Common myeloid progenitor, CD34-positive (primary cell): Measurements from ENCODE around the gene QRFP.

Source experiments
- CTCF ChIA-PET: fragments of 350-600 bp; sonication (Branson Sonifier 250); formaldehyde crosslinking; loops from one replicate; lab custom pipeline; 2021; ENCODE audit warnings: antibody characterized with exemption; lab: Charles Lee
- POLR2A ChIA-PET: fragments of 350-600 bp; sonication (Branson Sonifier 250); formaldehyde crosslinking; loops from one replicate; lab custom pipeline; 2021; ENCODE audit warnings: antibody characterized with exemption; lab: Charles Lee
- DNase-seq, 3 donors: peaks; one replicate each; pipeline versions ENCODE4 v3.0.0 to v3.0.0-alpha.2; 2013
- H3K27ac ChIP-seq, 2 experiments: 1 replicate in 1 of 2; 2 replicates in 1 of 2; pipeline ENCODE4 v1.7.0; 2013; ENCODE audit warnings: inconsistent platforms in 2 of 2, low read length in 2 of 2, mild to moderate bottlenecking in 2 of 2, low read depth in 1 of 2, moderate library complexity in 1 of 2; ENCODE audit not compliant: severe bottlenecking in 2 of 2, insufficient read depth in 1 of 2, poor library complexity in 1 of 2
- H3K27me3 ChIP-seq, 5 experiments: replicated peaks in 2 of 5; 1 replicate in 3 of 5; 2 replicates in 2 of 5; pipeline versions ENCODE4 v1.6.1 to v1.7.0; 2013; ENCODE audit warnings: low read length in 4 of 5, mild to moderate bottlenecking in 2 of 5, moderate library complexity in 2 of 5, inconsistent platforms in 1 of 5; ENCODE audit not compliant: insufficient read depth in 5 of 5, control insufficient read depth in 4 of 5
- H3K36me3 ChIP-seq, 4 experiments: 1 replicate in 2 of 4; 2 replicates in 2 of 4; pipeline versions ENCODE4 v1.6.1 to v1.7.0; 2013; ENCODE audit warnings: low read length in 3 of 4, control low read depth in 1 of 4, mild to moderate bottlenecking in 1 of 4; ENCODE audit not compliant: control insufficient read depth in 4 of 4, insufficient read depth in 4 of 4
- H3K4me1 ChIP-seq, 4 experiments: 1 replicate in 3 of 4; 2 replicates in 1 of 4; pipeline versions ENCODE4 v1.6.1 to v1.7.1; 2013; ENCODE audit warnings: low read length in 3 of 4, mild to moderate bottlenecking in 3 of 4, control low read depth in 1 of 4, inconsistent platforms in 1 of 4, moderate library complexity in 1 of 4; ENCODE audit not compliant: control insufficient read depth in 4 of 4, insufficient read depth in 4 of 4; ENCODE audit errors: control extremely low read depth in 1 of 4
- H3K4me3 ChIP-seq, 7 experiments: 1 replicate in 4 of 7; 2 replicates in 3 of 7; pipeline versions ENCODE4 v1.5.1 to v1.7.0; 2013; ENCODE audit warnings: mild to moderate bottlenecking in 7 of 7, low read length in 6 of 7, moderate library complexity in 6 of 7, inconsistent platforms in 2 of 7, low read depth in 2 of 7, control low read depth in 1 of 7; ENCODE audit not compliant: insufficient read depth in 4 of 7, control insufficient read depth in 1 of 7; ENCODE audit errors: extremely low read depth in 1 of 7
- H3K9me3 ChIP-seq, 5 experiments: 1 replicate in 4 of 5; 2 replicates in 1 of 5; pipeline versions ENCODE4 v1.6.1 to v1.7.1; 2013; ENCODE audit warnings: low read length in 4 of 5, mild to moderate bottlenecking in 2 of 5, inconsistent platforms in 1 of 5, low read depth in 1 of 5, moderate library complexity in 1 of 5; ENCODE audit not compliant: control insufficient read depth in 4 of 5, insufficient read depth in 2 of 5; ENCODE audit errors: control extremely low read depth in 1 of 5
- WGBS: methylation state at CpG from one replicate; pipeline ENCODE4 v1.1.5; 2013; ENCODE audit not compliant: insufficient coverage; 5-methylcytosine and 5-hydroxymethylcytosine counted together

The QRFP gene

DNA sequence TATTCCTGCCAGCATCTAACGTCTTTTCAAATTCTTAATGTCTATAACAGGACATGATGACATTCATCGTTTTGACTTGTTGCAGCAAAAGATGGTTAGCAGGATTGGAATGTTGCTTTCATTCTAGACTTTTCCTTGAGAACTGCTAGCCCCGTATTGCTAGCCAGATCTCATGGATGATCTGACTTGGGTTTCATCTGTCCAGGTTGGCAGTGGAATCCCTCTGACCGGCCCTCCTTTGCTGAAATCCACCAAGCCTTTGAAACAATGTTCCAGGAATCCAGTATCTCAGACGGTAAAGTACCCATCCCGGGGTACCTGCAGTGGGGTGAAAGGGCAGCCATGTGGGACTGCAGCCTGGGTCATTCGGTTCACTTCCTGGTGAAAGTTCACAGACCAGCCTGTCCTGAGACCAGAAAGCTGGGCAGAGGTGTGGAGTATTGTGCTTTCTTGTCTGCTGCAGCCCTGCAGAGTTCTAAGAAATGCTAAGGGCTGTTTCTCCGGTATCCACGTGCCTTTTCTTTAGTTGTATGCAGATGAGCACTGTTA lies 16.7 kb downstream of the QRFP start:
- Histone ChIP-seq H3K4me3 (no peak overlapping the region), H3K27ac (no peak overlapping the region), H3K27me3 (no peaks in the 10 kb centered on the region), H3K36me3 (peaks cover 18 to 71% (median 55%) of the 10 kb centered on the region in 4 experiments), H3K9me3 (no peaks in the 10 kb centered on the region), H3K4me1 (no peaks in the 10 kb centered on the region)
- WGBS: 100% methylated on average over 5 of the region's 9 CpGs
- DNase-seq: no peak
- CTCF ChIA-PET: interaction anchor here (1.4 kb wide), 1 partner anchor 10 kb away, joined by 5 read pairs; no protein-coding TSS in a partner anchor
- POLR2A ChIA-PET: no interaction called here

- 100% methylated on average over 6 of the region's 6 CpGs for WGBS
- Histone ChIP-seq H3K4me1 (no peaks in the 10 kb centered on the region), H3K27me3 (no peaks in the 10 kb centered on the region), H3K9me3 (no peaks in the 10 kb centered on the region), H3K4me3 (no peak overlapping the region), H3K27ac (no peak overlapping the region), H3K36me3 (peaks cover 24 to 71% (median 52%) of the 10 kb centered on the region in 4 experiments)
- POLR2A ChIA-PET: interaction anchor here (0.6 kb wide), 1 partner anchor 182 kb away, joined by 4 read pairs; no protein-coding TSS in a partner anchor
- no peak for DNase-seq
- CTCF ChIA-PET: interaction anchor here (1.1 to 1.2 kb wide), 2 partner anchors 9 to 120 kb away, joined by 3 to 4 read pairs; no protein-coding TSS in a partner anchor
Observed at GRCh38 chr9:130878295-130878694, 18.3 kb downstream of the QRFP start.

GRCh38 chr9:130877300-130877699 lies 19.3 kb downstream of the QRFP start:
- ChIA-PET POLR2A (interaction anchor here (0.6 to 0.7 kb wide), 2 partner anchors 92 to 172 kb away, joined by 4 read pairs; no protein-coding TSS in a partner anchor), CTCF (interaction anchor here (0.6 to 1.0 kb wide), 3 partner anchors 16 to 135 kb away, joined by 3 to 4 read pairs (median 3); no protein-coding TSS in a partner anchor)
- Histone ChIP-seq H3K4me3 (no peak overlapping the region), H3K36me3 (peaks cover 27 to 76% (median 58%) of the 10 kb centered on the region in 4 experiments), H3K27ac (no peak overlapping the region), H3K9me3 (no peaks in the 10 kb centered on the region), H3K4me1 (no peaks in the 10 kb centered on the region), H3K27me3 (no peaks in the 10 kb centered on the region)
- WGBS: 100% methylated on average over 4 of the region's 6 CpGs
- no peak for DNase-seq

GRCh38 chr9:130874783-130875182 lies 21.8 kb downstream of the QRFP start:
- no peak overlapping the region for H3K4me3 ChIP-seq
- WGBS: 100% methylated on average over 4 of the region's 5 CpGs
- H3K4me1 ChIP-seq: no peaks in the 10 kb centered on the region
- H3K27ac ChIP-seq: no peak overlapping the region
- peaks cover 18 to 72% (median 50%) of the 10 kb centered on the region in 4 experiments for H3K36me3 ChIP-seq
- no peaks in the 10 kb centered on the region for H3K9me3 ChIP-seq
- POLR2A ChIA-PET: no interaction called here
- no peak for DNase-seq
- CTCF ChIA-PET: interaction anchor here (0.9 kb wide), 1 partner anchor 8 kb away, joined by 3 read pairs; no protein-coding TSS in a partner anchor
- no peaks in the 10 kb centered on the region for H3K27me3 ChIP-seq

DNA sequence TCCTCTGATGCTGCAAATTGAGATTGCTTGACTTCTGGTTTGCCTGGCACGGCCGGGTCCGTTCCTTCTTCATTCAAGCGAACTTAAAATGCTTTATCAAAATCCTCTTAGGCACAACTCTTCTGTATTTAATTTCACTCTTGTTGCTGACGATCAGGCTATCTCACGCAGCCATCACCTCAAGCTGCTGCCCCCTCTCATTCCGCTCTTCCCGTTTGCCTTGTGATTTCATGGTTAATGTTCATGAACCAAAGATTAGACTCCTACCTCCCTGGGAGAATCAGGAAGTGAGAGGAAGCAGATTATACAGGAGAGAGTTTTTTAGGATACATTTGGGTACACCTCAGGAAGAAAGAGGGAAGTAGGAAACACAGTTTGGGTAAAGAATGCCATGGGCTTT lies 22.6 kb downstream of the QRFP start:
- no peaks in the 10 kb centered on the region for H3K9me3 ChIP-seq
- H3K4me3 ChIP-seq: no peak overlapping the region
- no peak overlapping the region for H3K27ac ChIP-seq
- CTCF ChIA-PET: no interaction called here
- no peaks in the 10 kb centered on the region for H3K27me3 ChIP-seq
- peaks cover 16 to 68% (median 43%) of the 10 kb centered on the region in 4 experiments for H3K36me3 ChIP-seq
- 97% methylated on average over 8 of the region's 8 CpGs for WGBS
- no peaks in the 10 kb centered on the region for H3K4me1 ChIP-seq
- no peak for DNase-seq
- POLR2A ChIA-PET: no interaction called here

- Histone ChIP-seq H3K9me3 (no peaks in the 10 kb centered on the region), H3K36me3 (peaks cover 13 to 61% (median 37%) of the 10 kb centered on the region in 4 experiments), H3K4me1 (no peaks in the 10 kb centered on the region), H3K27me3 (no peaks in the 10 kb centered on the region), H3K27ac (no peak overlapping the region), H3K4me3 (no peak overlapping the region)
- no peak for DNase-seq
- CTCF ChIA-PET: interaction anchor here (1.0 to 1.6 kb wide), 2 partner anchors 11 to 125 kb away, joined by 5 to 6 read pairs; no protein-coding TSS in a partner anchor
- WGBS: 99% methylated on average over 11 of the region's 15 CpGs
- POLR2A ChIA-PET: no interaction called here
Observed at GRCh38 chr9:130872912-130873503, 23.6 kb downstream of the QRFP start.

GRCh38 chr9:130872508-130872907 lies 24.1 kb downstream of the QRFP start:
- H3K9me3 ChIP-seq: no peaks in the 10 kb centered on the region
- H3K36me3 ChIP-seq: peaks cover 13 to 59% (median 37%) of the 10 kb centered on the region in 4 experiments
- ChIA-PET CTCF (interaction anchor here (0.9 to 1.6 kb wide), 3 partner anchors 11 to 126 kb away, joined by 3 to 6 read pairs (median 5); no protein-coding TSS in a partner anchor), POLR2A (no interaction called here)
- 97% methylated on average over 8 of the region's 9 CpGs for WGBS
- DNase-seq: no peak
- H3K4me1 ChIP-seq: no peaks in the 10 kb centered on the region
- H3K27me3 ChIP-seq: no peaks in the 10 kb centered on the region
- H3K27ac ChIP-seq: no peak overlapping the region
- no peak overlapping the region for H3K4me3 ChIP-seq
